ENCODE data around the gene ZFP36.

The ZFP36 gene

DNA sequence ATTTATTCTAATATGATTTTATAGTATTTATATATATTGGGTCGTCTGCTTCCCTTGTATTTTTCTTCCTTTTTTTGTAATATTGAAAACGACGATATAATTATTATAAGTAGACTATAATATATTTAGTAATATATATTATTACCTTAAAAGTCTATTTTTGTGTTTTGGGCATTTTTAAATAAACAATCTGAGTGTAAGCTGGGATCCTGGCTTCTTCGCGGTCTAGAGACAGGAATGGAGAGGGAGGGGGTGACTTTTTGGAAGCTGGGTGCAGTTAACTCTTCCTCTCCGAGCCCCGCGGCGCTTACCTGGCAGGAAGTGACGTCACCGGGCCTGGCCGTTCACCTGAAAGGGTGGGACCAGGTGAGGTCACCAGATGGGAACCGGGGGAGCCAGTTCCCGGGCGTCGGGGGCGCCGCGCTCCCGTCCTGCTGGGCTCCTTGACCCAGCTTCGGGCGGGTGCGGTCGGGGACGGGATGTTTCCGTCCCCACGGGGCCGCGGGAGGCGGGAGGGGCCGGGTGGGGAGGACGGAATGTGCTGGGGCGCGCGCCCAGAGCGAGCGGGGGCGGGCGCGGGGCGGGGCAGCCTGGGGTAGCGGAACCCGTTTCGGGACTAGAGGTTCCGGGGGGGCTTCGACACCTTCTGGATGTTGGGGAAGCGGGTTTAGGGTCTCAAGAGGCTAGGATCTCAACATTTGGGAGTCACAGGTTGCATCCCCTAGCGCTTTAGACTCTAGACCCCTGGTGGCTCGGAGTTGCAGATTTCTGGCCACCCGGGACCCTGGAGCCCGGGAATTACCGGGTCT, 2.8 kb downstream of the ZFP36 start:
- Histone ChIP-seq H3K9ac (ENCODE audit: low read depth, low read length) (peak overlapping the region; percentile 90), H3K9me3 (ENCODE audit: insufficient read depth, low read depth, low read length) (no peaks in the 10 kb centered on the region), H3K27me3 (ENCODE audit: insufficient read depth, low read length) (no peaks in the 10 kb centered on the region), H3K36me3 (ENCODE audit: insufficient read depth, low read length) (no peaks in the 10 kb centered on the region), H3K4me3 (ENCODE audit: low read length) (peak overlapping the region; percentile 87), H3K4me1 (ENCODE audit: insufficient read depth, low read length) (peaks cover 35% of the 10 kb centered on the region), H3K27ac (ENCODE audit: low read depth, low read length) (peak overlapping the region; percentile 97)
- under 1% methylated on average over 49 of the region's 52 CpGs for WGBS

GRCh38 chr19:39410017-39410830, 3.6 kb downstream of the ZFP36 start:
- Histone ChIP-seq H3K4me1 (ENCODE audit: insufficient read depth, low read length) (peaks cover 36% of the 10 kb centered on the region), H3K27ac (ENCODE audit: low read depth, low read length) (peak overlapping the region; percentile 97), H3K4me3 (ENCODE audit: low read length) (peak overlapping the region; percentile 87), H3K9ac (ENCODE audit: low read depth, low read length) (peak overlapping the region; percentile 90), H3K27me3 (ENCODE audit: insufficient read depth, low read length) (no peaks in the 10 kb centered on the region), H3K9me3 (ENCODE audit: insufficient read depth, low read depth, low read length) (no peaks in the 10 kb centered on the region), H3K36me3 (ENCODE audit: insufficient read depth, low read length) (no peaks in the 10 kb centered on the region)
- WGBS, result 2% methylated on average over 35 of the region's 35 CpGs

DNA sequence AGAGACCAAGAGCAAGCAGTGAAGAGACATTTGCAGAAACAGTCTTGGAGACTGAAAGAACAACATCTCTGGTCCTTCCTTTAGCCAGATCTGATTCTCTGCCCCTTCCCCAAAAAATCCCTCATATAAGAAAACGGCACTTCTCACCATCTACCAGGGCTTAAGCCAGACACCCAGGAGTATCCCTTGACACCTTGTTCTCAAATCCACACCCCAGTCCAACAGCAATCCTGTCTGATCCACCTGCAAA, 4.1 kb downstream of the ZFP36 start:
- peak overlapping the region; percentile 90; the same call in 1 of the 2 replicates for H3K9ac ChIP-seq (ENCODE audit: low read depth, low read length)
- WGBS, result 74% methylated on average over 1 of the region's 1 CpG
- no peaks in the 10 kb centered on the region for H3K9me3 ChIP-seq (ENCODE audit: insufficient read depth, low read depth, low read length)
- H3K4me3 ChIP-seq (ENCODE audit: low read length), result peak overlapping the region; percentile 87
- H3K27ac ChIP-seq (ENCODE audit: low read depth, low read length), result peak overlapping the region; percentile 97; the same call in 1 of the 2 replicates
- H3K4me1 ChIP-seq (ENCODE audit: insufficient read depth, low read length), result peaks cover 33% of the 10 kb centered on the region
- H3K27me3 ChIP-seq (ENCODE audit: insufficient read depth, low read length), result no peaks in the 10 kb centered on the region
- H3K36me3 ChIP-seq (ENCODE audit: insufficient read depth, low read length), result peaks cover under 1% of the 10 kb centered on the region; the same call in 1 of the 2 replicates

DNA sequence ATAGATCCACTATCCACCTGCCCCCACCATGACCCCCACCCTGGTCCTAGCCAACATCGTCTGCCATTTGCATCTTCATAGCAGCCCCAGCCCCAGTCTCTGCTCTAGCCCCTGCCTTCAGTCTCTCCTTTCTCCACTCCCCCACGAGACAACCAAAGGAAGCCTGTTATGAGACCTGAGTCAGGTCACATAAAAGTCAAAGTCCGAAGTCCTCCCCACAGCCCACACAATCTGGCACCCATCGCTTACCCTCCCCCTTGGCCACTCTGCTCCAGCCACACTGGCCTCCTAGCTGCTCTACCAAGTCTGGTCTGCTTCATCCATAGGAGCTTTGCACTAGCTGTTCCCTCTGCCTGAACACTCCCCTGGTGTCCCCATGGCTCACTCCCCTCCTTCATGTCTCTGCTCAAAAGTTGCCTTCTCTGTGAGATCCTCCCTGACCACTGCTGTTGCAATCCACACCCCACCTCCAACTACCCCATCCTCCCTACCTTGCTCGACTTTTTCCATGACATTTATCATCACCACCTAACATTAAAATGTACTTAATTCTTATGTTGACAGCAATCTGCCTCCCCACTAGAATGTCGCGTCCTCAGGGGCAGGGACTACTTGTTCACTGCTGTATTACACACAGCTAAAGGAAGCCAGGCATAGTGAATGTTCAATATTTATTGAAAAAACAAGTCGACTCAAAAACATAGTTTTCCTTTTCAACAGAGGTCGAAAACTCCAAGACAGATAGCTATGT, 4.6 kb downstream of the ZFP36 start:
- H3K36me3 ChIP-seq (ENCODE audit: insufficient read depth, low read length), result peaks cover 5% of the 10 kb centered on the region; the same call in 1 of the 2 replicates
- H3K4me3 ChIP-seq (ENCODE audit: low read length), result peak overlapping the region; percentile 87
- H3K4me1 ChIP-seq (ENCODE audit: insufficient read depth, low read length), result peaks cover 28% of the 10 kb centered on the region
- no peak overlapping the region for H3K9ac ChIP-seq (ENCODE audit: low read depth, low read length)
- peak overlapping the region; percentile 65; the same call in 1 of the 2 replicates for H3K27ac ChIP-seq (ENCODE audit: low read depth, low read length)
- WGBS, result 38% methylated on average over 8 of the region's 9 CpGs
- H3K27me3 ChIP-seq (ENCODE audit: insufficient read depth, low read length), result no peaks in the 10 kb centered on the region
- H3K9me3 ChIP-seq (ENCODE audit: insufficient read depth, low read depth, low read length), result no peaks in the 10 kb centered on the region

GRCh38 chr19:39411832-39412099, 5.1 kb downstream of the ZFP36 start:
- H3K27me3 ChIP-seq (ENCODE audit: insufficient read depth, low read length), result no peaks in the 10 kb centered on the region
- H3K4me1 ChIP-seq (ENCODE audit: insufficient read depth, low read length), result peaks cover 28% of the 10 kb centered on the region
- H3K27ac ChIP-seq (ENCODE audit: low read depth, low read length), result peak overlapping the region; percentile 65; the same call in 1 of the 2 replicates
- no peaks in the 10 kb centered on the region for H3K9me3 ChIP-seq (ENCODE audit: insufficient read depth, low read depth, low read length)
- no peak overlapping the region; the same call in 1 of the 2 replicates for H3K9ac ChIP-seq (ENCODE audit: low read depth, low read length)
- 5% methylated on average over 7 of the region's 7 CpGs for WGBS
- peak overlapping the region; percentile 87 for H3K4me3 ChIP-seq (ENCODE audit: low read length)
- peaks cover 10% of the 10 kb centered on the region for H3K36me3 ChIP-seq (ENCODE audit: insufficient read depth, low read length)

DNA sequence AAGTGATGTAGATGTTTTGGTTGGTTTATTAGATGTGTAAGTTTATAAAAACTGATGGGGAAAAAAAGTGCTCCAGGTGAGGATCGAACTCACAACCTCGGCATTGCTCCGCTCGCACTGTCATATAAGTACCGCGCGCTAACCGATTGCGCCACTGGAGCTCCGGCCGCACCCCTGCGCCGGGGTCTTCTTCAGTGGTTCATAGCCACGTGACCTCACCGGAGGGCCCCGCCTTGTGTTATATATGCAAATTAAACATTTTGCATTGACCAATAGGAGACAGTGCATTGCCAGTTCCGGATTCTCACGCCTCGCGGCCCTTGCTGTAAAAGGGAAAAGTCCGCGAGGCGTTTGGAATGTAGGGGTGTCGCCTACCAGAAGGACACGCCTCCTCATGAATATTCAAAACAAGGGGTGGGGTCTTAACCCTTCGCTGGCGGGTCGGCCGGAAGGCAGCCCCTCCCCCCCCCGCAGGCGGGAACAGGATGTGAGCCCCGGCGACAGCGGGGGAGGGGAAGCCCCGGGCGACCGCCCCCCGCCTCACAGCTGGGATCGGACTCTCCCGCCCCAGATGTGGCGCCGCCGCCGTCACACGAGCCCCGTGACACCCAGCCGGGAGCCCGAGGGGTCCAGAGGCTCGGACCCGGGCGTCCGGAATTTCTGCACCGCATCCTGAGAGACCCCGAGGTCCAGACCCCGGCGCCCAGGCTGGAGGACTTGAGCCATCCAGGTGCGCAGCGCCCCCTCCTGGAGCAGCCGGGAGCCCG, 5.6 kb downstream of the ZFP36 start, which contains the start of gene PLEKHG2:
PLEKHG2 (plus strand) TSS at position 570 of the 767 bp plus-strand sequence. CDS start 1,418 bp downstream, outside the sequence.
- Histone ChIP-seq H3K9me3 (ENCODE audit: insufficient read depth, low read depth, low read length) (no peaks in the 10 kb centered on the region), H3K9ac (ENCODE audit: low read depth, low read length) (peak within 1 kb of the TSS; percentile 95), H3K4me3 (ENCODE audit: low read length) (peak within 1 kb of the TSS; percentile 99), H3K27me3 (ENCODE audit: insufficient read depth, low read length) (no peaks in the 10 kb centered on the region), H3K36me3 (ENCODE audit: insufficient read depth, low read length) (peaks cover 15% of the 10 kb centered on the region), H3K27ac (ENCODE audit: low read depth, low read length) (peak within 1 kb of the TSS; percentile 99), H3K4me1 (ENCODE audit: insufficient read depth, low read length) (peaks cover 28% of the 10 kb centered on the region)
- under 1% methylated on average over 60 of the region's 60 CpGs for WGBS

DNA sequence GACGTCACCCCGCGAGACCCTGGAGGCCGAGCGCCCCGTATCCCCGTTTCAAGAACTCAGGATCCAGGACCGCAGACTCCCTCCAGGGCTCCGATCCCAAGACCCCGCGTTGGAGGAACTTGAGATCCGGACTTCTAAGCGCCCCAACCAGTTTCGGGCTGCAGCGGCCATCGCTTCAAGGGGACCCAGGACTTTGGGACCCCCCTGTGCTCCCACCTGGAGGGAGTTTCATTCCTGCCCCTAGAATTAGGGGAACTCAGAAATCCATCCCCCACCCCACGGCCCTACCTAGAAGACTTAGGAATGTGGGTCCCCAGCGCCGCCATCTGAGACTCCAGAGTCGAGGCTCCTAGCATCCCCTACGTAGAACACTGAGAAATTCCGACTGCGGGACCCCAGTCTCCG, 6.2 kb downstream of the ZFP36 start:
- 0% methylated on average over 24 of the region's 24 CpGs for WGBS
- no peaks in the 10 kb centered on the region for H3K9me3 ChIP-seq (ENCODE audit: insufficient read depth, low read depth, low read length)
- H3K27me3 ChIP-seq (ENCODE audit: insufficient read depth, low read length), result no peaks in the 10 kb centered on the region
- H3K4me3 ChIP-seq (ENCODE audit: low read length), result peak overlapping the region; percentile 99
- H3K4me1 ChIP-seq (ENCODE audit: insufficient read depth, low read length), result peaks cover 28% of the 10 kb centered on the region
- H3K27ac ChIP-seq (ENCODE audit: low read depth, low read length), result peak overlapping the region; percentile 99
- H3K9ac ChIP-seq (ENCODE audit: low read depth, low read length), result peak overlapping the region; percentile 95
- peaks cover 20% of the 10 kb centered on the region for H3K36me3 ChIP-seq (ENCODE audit: insufficient read depth, low read length)

DNA sequence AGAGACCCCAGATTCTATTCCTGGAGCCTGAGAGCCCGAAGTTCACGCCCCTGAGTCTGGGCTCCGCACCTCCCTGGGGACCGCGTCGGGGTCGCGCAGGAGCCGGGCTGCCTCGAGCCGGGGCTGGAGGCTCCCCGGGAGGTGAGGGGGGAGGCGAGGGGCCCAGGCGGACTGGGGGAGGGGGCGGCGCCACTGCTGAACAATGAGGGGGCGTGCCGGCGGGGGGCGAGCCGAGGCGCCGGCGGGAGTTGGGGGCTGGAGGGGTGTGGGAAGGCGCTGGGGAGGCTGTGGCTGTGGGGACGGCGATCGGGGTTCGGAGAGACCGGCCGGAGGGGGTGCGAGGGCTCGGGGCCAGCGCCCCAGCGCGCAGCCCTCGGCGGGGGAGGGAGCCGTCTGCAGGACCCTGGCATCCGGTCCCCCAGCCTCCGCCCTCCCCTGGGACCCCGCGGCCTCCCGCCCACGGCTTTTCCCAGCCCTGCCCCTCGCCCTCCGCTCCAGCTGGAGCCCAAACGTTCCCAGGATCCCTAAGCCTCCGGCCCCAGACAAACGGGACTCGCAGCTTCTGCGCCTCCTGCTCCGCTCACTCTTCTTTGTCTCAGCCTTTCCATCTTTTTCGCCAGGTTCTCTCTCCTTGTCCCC, 6.7 kb downstream of the ZFP36 start:
- WGBS, result under 1% methylated on average over 54 of the region's 54 CpGs
- peak overlapping the region; percentile 99 for H3K4me3 ChIP-seq (ENCODE audit: low read length)
- H3K4me1 ChIP-seq (ENCODE audit: insufficient read depth, low read length), result peaks cover 28% of the 10 kb centered on the region
- peak overlapping the region; percentile 99 for H3K27ac ChIP-seq (ENCODE audit: low read depth, low read length)
- peak overlapping the region; percentile 95 for H3K9ac ChIP-seq (ENCODE audit: low read depth, low read length)
- no peaks in the 10 kb centered on the region for H3K9me3 ChIP-seq (ENCODE audit: insufficient read depth, low read depth, low read length)
- no peaks in the 10 kb centered on the region for H3K27me3 ChIP-seq (ENCODE audit: insufficient read depth, low read length)
- peaks cover 24% of the 10 kb centered on the region for H3K36me3 ChIP-seq (ENCODE audit: insufficient read depth, low read length)

DNA sequence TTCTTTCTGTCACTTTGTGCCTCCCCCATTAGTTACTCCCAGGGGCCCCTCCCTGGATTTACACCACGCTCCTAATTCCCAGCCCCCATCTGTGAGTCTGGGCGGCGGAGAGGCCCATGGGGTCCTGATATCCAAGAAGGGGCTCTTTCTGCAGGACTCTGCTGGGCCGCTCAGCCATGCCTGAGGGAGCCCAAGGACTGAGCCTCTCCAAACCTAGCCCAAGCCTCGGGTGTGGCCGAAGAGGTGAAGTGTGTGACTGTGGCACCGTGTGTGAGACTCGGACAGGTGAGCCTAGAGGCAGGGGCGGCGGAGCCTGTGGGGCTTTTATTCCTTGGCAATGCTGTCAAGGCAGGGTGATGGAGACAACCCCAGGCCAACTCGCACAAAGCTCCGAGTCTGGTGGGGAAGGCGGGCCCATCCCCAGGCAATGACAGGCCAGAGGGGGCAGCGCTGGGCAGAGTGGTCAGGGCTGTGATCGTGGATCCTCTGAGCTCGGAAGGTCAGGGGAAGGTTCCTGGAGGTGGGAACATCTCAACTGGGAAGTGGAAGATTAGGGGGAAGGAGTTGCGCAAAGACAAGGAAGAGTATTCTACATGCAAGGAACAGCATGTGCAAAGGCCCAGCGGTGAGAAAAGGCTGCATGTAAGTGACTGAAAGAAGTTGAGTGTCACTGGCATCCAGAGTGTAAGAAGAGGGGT, 7.4 kb downstream of the ZFP36 start:
- Histone ChIP-seq H3K4me1 (ENCODE audit: insufficient read depth, low read length) (peaks cover 23% of the 10 kb centered on the region), H3K4me3 (ENCODE audit: low read length) (peak overlapping the region; percentile 99), H3K36me3 (ENCODE audit: insufficient read depth, low read length) (peaks cover 31% of the 10 kb centered on the region), H3K27me3 (ENCODE audit: insufficient read depth, low read length) (no peaks in the 10 kb centered on the region), H3K9ac (ENCODE audit: low read depth, low read length) (peak overlapping the region; percentile 95), H3K9me3 (ENCODE audit: insufficient read depth, low read depth, low read length) (no peaks in the 10 kb centered on the region), H3K27ac (ENCODE audit: low read depth, low read length) (peak overlapping the region; percentile 99)
- 21% methylated on average over 18 of the region's 18 CpGs for WGBS
